CD4-positive, CD25-positive, alpha-beta regulatory T cell (primary cell): ENCODE data around the gene CFAP251. TPM values are rescaled to one million over a fixed set of nuclear protein-coding genes. Genes with fewer than 3 reads are reported as not detected.

Experiments
- ATAC-seq, 2 donors: fragments of 150-1000 bp; cut with Tn5 transposase; one replicate each; pipeline ENCODE4 v1.10.0; 2021; ENCODE audit warnings: low read depth in 2 of 2, moderate number of reproducible peaks in 2 of 2, moderate library complexity in 1 of 2
- DNase-seq, 3 donors: peaks; one replicate each; pipeline versions ENCODE4 v3.0.0 to v3.0.0-alpha.2; 2012 to 2022; ENCODE audit warnings: mixed read lengths in 1 of 3
- H3K27ac ChIP-seq: one replicate; pipeline ENCODE4 v1.7.0; 2013; ENCODE audit warnings: mild to moderate bottlenecking, low read length; ENCODE audit not compliant: insufficient read depth, poor library complexity, severe bottlenecking
- H3K27me3 ChIP-seq: one replicate; pipeline ENCODE4 v1.7.0; 2013; ENCODE audit warnings: low read length; ENCODE audit not compliant: control insufficient read depth, insufficient read depth
- H3K36me3 ChIP-seq: one replicate; pipeline ENCODE4 v1.7.0; 2013; ENCODE audit warnings: mild to moderate bottlenecking, low read length, moderate library complexity; ENCODE audit not compliant: control insufficient read depth, insufficient read depth
- H3K4me1 ChIP-seq: 2 replicates; pipeline ENCODE4 v1.7.0; 2013; ENCODE audit warnings: mild to moderate bottlenecking, low read length; ENCODE audit not compliant: insufficient read depth, control insufficient read depth, poor library complexity, severe bottlenecking
- H3K4me3 ChIP-seq: one replicate; pipeline ENCODE4 v1.7.0; 2013; ENCODE audit warnings: low read depth, mild to moderate bottlenecking, low read length, moderate library complexity
- H3K9me3 ChIP-seq, 2 experiments: 1 replicate in 1 of 2; 2 replicates in 1 of 2; pipeline ENCODE4 v1.7.0; 2013; ENCODE audit warnings: low read length in 2 of 2, mild to moderate bottlenecking in 1 of 2, moderate library complexity in 1 of 2; ENCODE audit not compliant: control insufficient read depth in 2 of 2
- H3K27ac Mint-ChIP-seq, 3 donors: one replicate each; pipeline ENCODE4 v1.8.0; 2020 to 2022; ENCODE audit warnings: mild to moderate bottlenecking in 3 of 3, mixed read lengths in 3 of 3, moderate library complexity in 2 of 3
- H3K27me3 Mint-ChIP-seq: one replicate; pipeline ENCODE4 v1.8.0; 2022; ENCODE audit warnings: mild to moderate bottlenecking, mixed read lengths
- H3K36me3 Mint-ChIP-seq: one replicate; pipeline ENCODE4 v1.8.0; 2020; ENCODE audit warnings: mixed read lengths
- H3K4me1 Mint-ChIP-seq, 4 donors: one replicate each; pipeline ENCODE4 v1.8.0; 2020 to 2022; ENCODE audit warnings: mixed read lengths in 4 of 4, mild to moderate bottlenecking in 1 of 4
- H3K4me3 Mint-ChIP-seq, 4 donors: one replicate each; pipeline ENCODE4 v1.8.0; 2020 to 2022; ENCODE audit warnings: mild to moderate bottlenecking in 4 of 4, mixed read lengths in 4 of 4, moderate library complexity in 3 of 4
- H3K9me3 Mint-ChIP-seq, 7 donors: one replicate each; pipeline ENCODE4 v1.8.0; 2020 to 2022; ENCODE audit warnings: mixed read lengths in 7 of 7, mild to moderate bottlenecking in 3 of 7, moderate library complexity in 2 of 7
- polyA plus RNA-seq, 4 donors: library from polyadenylated mRNA; unstranded; fragments of 300-500 nt; fragmentation: Illumina TruSeq; gene quantifications; one replicate each; pipeline ENCODE4 v1.2.3, GENCODE V29; 2021
- total RNA-seq: library from RNA; stranded (reverse); gene quantifications from one replicate; pipeline ENCODE4 v1.2.3, GENCODE V29; 2022

Gene CFAP251
- total and polyA plus RNA-seq, 5 donors from 2014 or later: 0.05 to 0.96 TPM; not detected in 3

DNA sequence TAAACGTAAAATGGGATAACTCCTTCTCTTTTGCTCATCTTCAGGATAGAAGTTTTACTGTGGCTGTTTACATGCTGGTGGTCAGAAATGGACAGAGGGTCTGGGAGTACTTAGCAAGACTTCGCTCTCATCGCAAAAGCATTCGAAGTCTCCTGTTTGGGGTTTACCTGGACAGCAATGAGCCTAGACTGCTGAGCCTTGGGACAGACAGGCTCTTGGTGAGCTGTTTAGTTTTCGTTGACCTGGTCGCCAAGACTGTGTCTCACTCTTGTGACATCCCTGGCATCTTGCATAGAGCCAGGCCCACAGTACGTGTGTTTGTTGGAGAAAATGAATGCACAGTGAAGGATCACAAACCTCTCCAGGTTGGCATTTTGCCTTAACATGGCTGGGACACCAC lies 42.1 kb downstream of the CFAP251 start:
- Histone ChIP-seq H3K27ac (no peak overlapping the region), H3K36me3 (no peaks in the 10 kb centered on the region), H3K4me1 (no peaks in the 10 kb centered on the region), H3K27me3 (no peaks in the 10 kb centered on the region), H3K9me3 (no peaks in the 10 kb centered on the region), H3K4me3 (no peak overlapping the region)
- H3K36me3 Mint-ChIP-seq: no peaks in the 10 kb centered on the region
- H3K27ac Mint-ChIP-seq: no peak overlapping the region
- no peak for ATAC-seq
- no peak overlapping the region for H3K4me3 Mint-ChIP-seq
- peaks cover 0 to 2% (median 0%) of the 10 kb centered on the region in 7 donors for H3K9me3 Mint-ChIP-seq
- no peak for DNase-seq
- H3K4me1 Mint-ChIP-seq: no peaks in the 10 kb centered on the region
- peaks cover 12% of the 10 kb centered on the region for H3K27me3 Mint-ChIP-seq

DNA sequence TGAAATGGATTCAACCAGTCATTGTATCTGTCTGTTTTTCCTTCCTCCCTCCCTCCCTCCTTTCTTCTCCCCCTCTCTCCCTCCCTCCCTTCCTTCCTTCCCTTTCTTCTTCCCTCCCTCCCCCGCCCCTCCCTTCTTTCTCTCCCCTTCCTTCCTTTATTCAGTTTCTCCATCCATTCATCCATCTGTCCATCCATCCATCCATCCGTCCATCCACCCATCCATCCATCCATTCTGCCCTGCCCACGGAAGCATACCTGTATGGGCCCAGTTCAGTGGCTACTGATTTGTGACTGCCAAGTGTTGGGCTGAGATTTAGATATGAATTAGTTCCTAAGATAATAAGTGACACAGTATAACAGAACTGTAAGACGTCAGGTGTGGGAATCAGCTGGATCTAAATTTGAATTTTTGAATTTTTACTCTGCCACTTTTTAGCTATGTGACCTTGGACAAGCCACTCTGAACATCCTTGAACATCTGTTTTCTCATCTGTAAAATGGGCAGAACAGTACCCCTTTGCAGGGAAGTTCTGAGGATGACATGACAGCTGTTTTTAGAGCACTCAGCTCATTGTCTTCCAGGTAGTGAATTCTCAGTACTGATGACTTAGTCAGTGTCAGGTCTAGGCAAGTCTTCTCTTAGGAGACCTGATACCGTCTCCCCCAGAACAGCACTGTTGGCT lies 42.9 kb downstream of the CFAP251 start:
- DNase-seq (no peak), ATAC-seq (no peak)
- Histone ChIP-seq H3K4me3 (no peak overlapping the region), H3K27me3 (no peaks in the 10 kb centered on the region), H3K9me3 (no peaks in the 10 kb centered on the region), H3K27ac (no peak overlapping the region), H3K36me3 (no peaks in the 10 kb centered on the region), H3K4me1 (no peaks in the 10 kb centered on the region)
- Mint-ChIP-seq H3K9me3 (peaks cover 0 to 2% (median 0%) of the 10 kb centered on the region in 7 donors), H3K4me1 (no peaks in the 10 kb centered on the region), H3K27ac (no peak overlapping the region), H3K36me3 (no peaks in the 10 kb centered on the region), H3K4me3 (no peak overlapping the region), H3K27me3 (peaks cover 10% of the 10 kb centered on the region)

DNA sequence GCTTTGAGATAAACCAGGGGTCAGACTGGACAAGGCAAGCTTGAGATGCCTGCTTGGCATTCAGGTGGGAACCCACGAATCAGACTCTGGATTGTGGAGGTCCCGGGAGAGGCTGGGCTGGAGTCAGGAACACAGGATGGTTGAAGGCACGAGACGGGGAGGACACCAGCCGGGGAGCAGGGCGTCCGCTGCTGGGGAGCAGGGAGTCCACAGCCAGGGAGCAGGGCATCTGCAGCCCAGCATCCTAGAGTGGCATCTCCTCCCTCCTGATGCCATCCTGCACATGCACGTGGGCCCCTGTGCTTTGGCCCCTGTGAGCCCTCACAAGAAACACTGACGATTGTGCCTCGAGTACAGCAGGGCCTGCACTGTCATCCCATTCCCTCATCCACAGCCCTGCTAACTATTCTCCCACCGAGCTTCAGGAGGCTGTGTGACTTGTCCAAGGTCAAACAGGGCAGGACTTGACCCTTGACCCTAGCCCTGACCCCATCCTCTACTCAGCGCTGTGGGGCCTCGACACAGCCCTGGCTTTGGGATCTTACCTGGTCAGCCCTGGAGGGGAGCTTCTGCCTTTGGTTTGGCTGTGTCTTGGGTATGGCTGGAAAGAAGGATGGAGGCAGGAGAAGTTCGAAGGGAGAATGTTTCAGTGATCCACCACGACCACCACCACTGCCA lies 45.1 kb downstream of the CFAP251 start:
- Histone ChIP-seq H3K36me3 (no peaks in the 10 kb centered on the region), H3K4me3 (no peak overlapping the region), H3K9me3 (no peaks in the 10 kb centered on the region), H3K27ac (no peak overlapping the region), H3K27me3 (no peaks in the 10 kb centered on the region), H3K4me1 (no peaks in the 10 kb centered on the region)
- H3K9me3 Mint-ChIP-seq: peaks cover 0 to 2% (median 0%) of the 10 kb centered on the region in 7 donors
- H3K4me3 Mint-ChIP-seq: no peak overlapping the region
- ATAC-seq (no peak), DNase-seq (no peak)
- no peaks in the 10 kb centered on the region for H3K4me1 Mint-ChIP-seq
- H3K36me3 Mint-ChIP-seq: no peaks in the 10 kb centered on the region
- H3K27me3 Mint-ChIP-seq: peaks cover 6% of the 10 kb centered on the region
- no peak overlapping the region for H3K27ac Mint-ChIP-seq

DNA sequence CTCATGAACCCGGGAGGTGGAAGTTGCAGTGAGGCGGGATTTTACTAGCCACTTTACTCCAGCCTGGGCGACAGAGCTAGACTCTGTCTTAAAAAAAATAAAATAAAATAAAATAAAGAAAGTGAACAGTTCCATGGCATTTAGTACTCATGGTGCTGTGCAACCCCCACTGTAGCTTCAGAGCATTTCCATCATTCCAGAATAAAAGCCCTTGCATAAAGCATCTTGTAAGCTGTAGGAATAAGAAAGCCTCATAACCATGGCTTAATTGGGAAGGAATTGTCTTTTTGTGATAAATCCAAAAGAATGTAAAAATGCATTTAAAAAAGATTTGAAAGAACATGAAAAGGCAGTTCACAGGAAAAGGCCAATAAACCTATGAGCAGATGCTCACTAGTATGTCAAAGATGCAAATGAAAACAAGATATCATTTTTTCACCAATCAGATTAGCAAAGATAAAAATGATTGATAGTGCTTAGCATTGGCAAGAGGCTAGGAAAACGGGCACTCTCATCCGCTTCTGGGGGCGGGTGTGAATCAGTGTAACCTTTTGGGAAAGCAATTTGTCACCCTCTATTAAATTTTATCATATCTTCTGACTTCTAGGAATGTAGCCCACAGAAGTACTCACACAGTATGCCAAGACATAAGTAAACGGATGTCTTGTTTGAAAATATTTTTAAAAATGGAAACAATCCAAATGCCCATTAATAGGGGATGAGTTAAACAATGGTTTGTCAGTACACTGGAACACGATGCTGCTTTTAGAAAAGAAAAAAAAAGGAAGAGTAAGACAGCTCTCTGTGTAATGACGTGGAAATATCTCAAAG lies 46.6 kb downstream of the CFAP251 start:
- no peak for ATAC-seq
- Mint-ChIP-seq H3K4me1 (no peaks in the 10 kb centered on the region), H3K4me3 (no peak overlapping the region), H3K36me3 (no peaks in the 10 kb centered on the region), H3K27ac (no peak overlapping the region), H3K9me3 (peaks cover 0 to 1% (median 0%) of the 10 kb centered on the region in 7 donors), H3K27me3 (peaks cover 6% of the 10 kb centered on the region)
- H3K4me1 ChIP-seq: no peaks in the 10 kb centered on the region
- H3K9me3 ChIP-seq: no peaks in the 10 kb centered on the region
- H3K27me3 ChIP-seq: no peaks in the 10 kb centered on the region
- no peak overlapping the region for H3K4me3 ChIP-seq
- no peak for DNase-seq
- H3K27ac ChIP-seq: no peak overlapping the region
- no peaks in the 10 kb centered on the region for H3K36me3 ChIP-seq

DNA sequence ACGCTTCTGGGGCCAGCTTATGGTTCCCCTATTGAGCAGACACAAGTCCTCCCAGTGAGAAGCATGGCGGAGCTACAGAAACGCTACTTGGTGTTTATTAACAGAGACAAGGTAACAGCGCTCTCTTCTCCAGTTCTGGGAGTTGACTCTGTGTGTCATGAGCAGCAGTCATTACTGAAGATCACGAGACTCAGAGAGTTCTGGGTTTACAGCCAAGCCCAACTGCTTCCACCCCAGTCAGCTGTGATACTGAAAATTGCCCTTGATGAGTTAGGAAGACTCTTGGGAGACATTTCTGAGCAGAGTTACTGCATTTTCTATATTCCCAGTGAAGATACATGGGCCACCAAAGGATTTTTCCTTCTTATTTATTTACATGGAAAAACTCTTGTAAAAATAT lies 48.6 kb downstream of the CFAP251 start:
- H3K36me3 Mint-ChIP-seq: peaks cover 2% of the 10 kb centered on the region
- H3K27ac Mint-ChIP-seq: no peak overlapping the region
- no peaks in the 10 kb centered on the region for H3K9me3 ChIP-seq
- H3K4me3 Mint-ChIP-seq: no peak overlapping the region
- H3K4me3 ChIP-seq: no peak overlapping the region
- H3K27me3 ChIP-seq: no peaks in the 10 kb centered on the region
- H3K27ac ChIP-seq: no peak overlapping the region
- DNase-seq (no peak), ATAC-seq (no peak)
- no peaks in the 10 kb centered on the region for H3K4me1 ChIP-seq
- H3K27me3 Mint-ChIP-seq: peaks cover 6% of the 10 kb centered on the region
- no peaks in the 10 kb centered on the region for H3K36me3 ChIP-seq
- peaks cover 0 to 3% (median 0%) of the 10 kb centered on the region in 7 donors for H3K9me3 Mint-ChIP-seq
- H3K4me1 Mint-ChIP-seq: no peaks in the 10 kb centered on the region

DNA sequence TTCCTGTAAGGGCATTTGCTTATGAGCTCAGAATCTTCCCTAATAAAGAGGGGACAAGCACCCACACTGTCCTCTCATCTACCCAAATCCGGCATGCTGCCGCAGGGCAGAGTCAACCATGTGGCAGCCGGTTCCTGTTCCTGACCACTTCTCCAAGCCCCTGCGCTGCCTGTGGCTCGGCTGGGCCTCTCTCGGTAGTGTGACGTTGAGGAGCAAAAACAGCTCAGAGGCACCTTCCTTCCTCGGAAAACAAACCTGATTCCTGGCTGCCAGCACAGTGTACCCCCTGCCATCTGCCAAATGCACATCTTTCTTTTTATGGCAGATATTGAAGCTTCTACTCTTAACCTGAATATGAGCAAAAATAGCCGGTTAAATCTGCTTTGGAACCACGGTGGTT lies 50.5 kb downstream of the CFAP251 start:
- H3K4me1 Mint-ChIP-seq: no peaks in the 10 kb centered on the region
- DNase-seq (no peak), ATAC-seq (no peak)
- H3K4me3 Mint-ChIP-seq: no peak overlapping the region
- Histone ChIP-seq H3K4me3 (no peak overlapping the region), H3K27ac (no peak overlapping the region), H3K4me1 (no peaks in the 10 kb centered on the region), H3K36me3 (no peaks in the 10 kb centered on the region), H3K27me3 (no peaks in the 10 kb centered on the region), H3K9me3 (peaks cover 0 to 5% of the 10 kb centered on the region in 2 experiments)
- peaks cover 5% of the 10 kb centered on the region for H3K36me3 Mint-ChIP-seq
- no peaks in the 10 kb centered on the region for H3K27me3 Mint-ChIP-seq
- H3K27ac Mint-ChIP-seq: no peak overlapping the region
- peaks cover 0 to 10% (median under 1%) of the 10 kb centered on the region in 7 donors for H3K9me3 Mint-ChIP-seq

DNA sequence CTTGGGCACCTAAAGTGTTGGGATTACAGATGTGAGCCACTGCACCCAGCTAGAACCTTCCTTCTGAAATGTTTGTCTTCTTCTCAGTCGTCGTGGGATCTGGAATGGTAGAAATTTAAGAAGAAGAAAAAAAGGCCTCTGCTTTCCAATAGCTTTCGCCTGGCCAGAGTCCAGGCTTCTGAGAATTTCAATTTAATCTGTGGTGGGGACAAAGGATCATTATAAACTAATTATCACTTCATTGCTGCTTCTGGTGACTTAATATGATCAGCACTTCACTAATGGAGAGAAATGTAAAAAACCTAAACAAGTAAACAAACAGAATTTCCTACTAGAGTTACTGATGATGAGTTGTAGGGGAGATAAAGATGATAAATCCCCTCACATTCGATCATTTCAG lies 51.3 kb downstream of the CFAP251 start:
- no peak overlapping the region for H3K4me3 ChIP-seq
- no peaks in the 10 kb centered on the region for H3K4me1 ChIP-seq
- ATAC-seq (no peak), DNase-seq (no peak)
- H3K27me3 Mint-ChIP-seq: no peaks in the 10 kb centered on the region
- peaks cover 0 to 14% (median 3%) of the 10 kb centered on the region in 7 donors for H3K9me3 Mint-ChIP-seq
- H3K27me3 ChIP-seq: no peaks in the 10 kb centered on the region
- H3K36me3 Mint-ChIP-seq: peaks cover 5% of the 10 kb centered on the region
- H3K9me3 ChIP-seq: peaks cover 0 to 5% of the 10 kb centered on the region in 2 experiments
- H3K4me1 Mint-ChIP-seq: no peaks in the 10 kb centered on the region
- H3K27ac Mint-ChIP-seq: no peak overlapping the region
- H3K36me3 ChIP-seq: no peaks in the 10 kb centered on the region
- no peak overlapping the region for H3K27ac ChIP-seq
- no peak overlapping the region for H3K4me3 Mint-ChIP-seq
